Natural killer cell (primary cell): Measurements from ENCODE around the gene FAM219A. TPM values are rescaled to one million over a fixed set of nuclear protein-coding genes. Genes with fewer than 3 reads are reported as not detected.
A peak's percentile ranks its signal among the peaks of the same experiment; 100 is the strongest.

Experiments used
- ATAC-seq, 3 donors: fragments of 150-1000 bp in 2 of 3; fragments of 200-7000 bp in 1 of 3; cut with Tn5 transposase; 1 replicate in 1 of 3; 2 replicates in 2 of 3; pipeline ENCODE4 v1.10.0; 2021; ENCODE audit warnings: mild to moderate bottlenecking in 2 of 3, moderate library complexity in 2 of 3
- DNase-seq, 2 donors: peaks; one replicate each; pipeline versions ENCODE4 v3.0.0 to v3.0.0-alpha.2; 2013 to 2021; ENCODE audit warnings: mixed read lengths in 1 of 2
- H3K27ac ChIP-seq: one replicate; pipeline ENCODE4 v1.5.1; 2013; ENCODE audit warnings: mild to moderate bottlenecking, low read length
- H3K27me3 ChIP-seq: one replicate; pipeline ENCODE4 v1.6.1; 2013; ENCODE audit warnings: low read length; ENCODE audit not compliant: control insufficient read depth, insufficient read depth
- H3K36me3 ChIP-seq: one replicate; pipeline ENCODE4 v1.6.1; 2013; ENCODE audit warnings: low read length; ENCODE audit not compliant: control insufficient read depth, insufficient read depth
- H3K4me1 ChIP-seq: one replicate; pipeline ENCODE4 v1.6.1; 2013; ENCODE audit warnings: low read length; ENCODE audit not compliant: control insufficient read depth, insufficient read depth
- H3K4me3 ChIP-seq: one replicate; pipeline ENCODE4 v1.5.1; 2013; ENCODE audit warnings: low read length
- H3K9me3 ChIP-seq: one replicate; pipeline ENCODE4 v1.6.1; 2013; ENCODE audit warnings: low read length; ENCODE audit not compliant: control insufficient read depth, insufficient read depth
- H3K27ac Mint-ChIP-seq, 2 donors: one replicate each; pipeline ENCODE4 v1.8.0; 2022; ENCODE audit warnings: mild to moderate bottlenecking in 2 of 2, mixed read lengths in 2 of 2, moderate library complexity in 1 of 2
- H3K27me3 Mint-ChIP-seq, 2 donors: one replicate each; pipeline ENCODE4 v1.8.0; 2022; ENCODE audit warnings: low read depth in 2 of 2, mixed read lengths in 2 of 2
- H3K36me3 Mint-ChIP-seq: one replicate; pipeline ENCODE4 v1.8.0; 2022; ENCODE audit warnings: mixed read lengths
- H3K4me1 Mint-ChIP-seq, 2 donors: one replicate each; pipeline ENCODE4 v1.8.0; 2022; ENCODE audit warnings: mixed read lengths in 2 of 2
- H3K4me3 Mint-ChIP-seq: one replicate; pipeline ENCODE4 v1.8.0; 2022; ENCODE audit warnings: mild to moderate bottlenecking, moderate library complexity, mixed read lengths
- H3K9me3 Mint-ChIP-seq, 2 donors: one replicate each; pipeline ENCODE4 v1.8.0; 2022; ENCODE audit warnings: mixed read lengths in 2 of 2
- WGBS: methylation state at CpG from one replicate; pipeline ENCODE4 v1.1.7; 2013; ENCODE audit warnings: missing lambda C conversion rate; ENCODE audit not compliant: insufficient coverage; 5-methylcytosine and 5-hydroxymethylcytosine counted together
- intact Hi-C: fragments of 100-400 bp; cut with micrococcal nuclease; formaldehyde crosslinking; loops from one replicate; pipeline ENCODE4 v1.14.2; 2022
- total RNA-seq, 4 donors: library from RNA; stranded (reverse); fragments of 120-200 nt in 1 of 4; gene quantifications; one replicate each; pipeline versions ENCODE4 v1.2.3 to v1.2.4, GENCODE V29; 2013 to 2022
- TF ChIP-seq, protein P1 (sequence below): fragments of 200-600 bp; IDR thresholded peaks from one replicate; pipeline ENCODE4 v1.8.0; 2022; ENCODE audit warnings: antibody characterized with exemption

Gene FAM219A
- total RNA-seq, 3 donors from 2014 or later (not counting 1 experiment from before 2014, with no cell fraction given), result 18.9 to 20.6 (median 19.2) TPM

DNA sequence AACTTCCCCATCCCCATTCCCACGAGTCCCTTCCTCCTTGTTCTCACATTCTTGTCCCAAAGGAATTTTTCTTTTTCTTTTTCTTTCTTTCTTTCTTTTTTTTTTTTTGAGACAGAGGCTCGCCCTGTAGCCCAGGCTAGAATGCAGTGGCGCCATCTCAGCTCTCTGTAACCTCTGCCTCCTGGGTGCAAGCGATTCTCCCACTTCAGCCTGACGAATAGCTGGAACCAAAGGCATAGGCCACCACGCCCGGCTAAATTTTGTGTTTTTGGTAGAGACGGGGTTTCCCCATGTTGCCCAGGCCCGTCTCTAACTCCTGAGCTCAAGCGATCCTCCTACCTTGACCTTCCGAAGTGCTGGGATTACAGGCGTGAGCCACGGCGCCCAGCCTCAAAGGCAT is 986 bp upstream of the FAM219A start:
- peaks cover 0 to 14% of the 10 kb centered on the region in 2 donors for H3K27me3 Mint-ChIP-seq
- H3K4me3 ChIP-seq, result no peak overlapping the region
- intact Hi-C loops, result loop anchor here (2.0 kb wide), 3 partner anchors 79 to 205 kb away; partner anchors contain the start of gene RPP25L
- no peaks in the 10 kb centered on the region for H3K36me3 ChIP-seq
- no peaks in the 10 kb centered on the region for H3K9me3 ChIP-seq
- H3K9me3 Mint-ChIP-seq, result no peaks in the 10 kb centered on the region
- H3K27ac ChIP-seq, result no peak overlapping the region
- H3K27me3 ChIP-seq, result no peaks in the 10 kb centered on the region
- TF ChIP-seq, protein P1, sequence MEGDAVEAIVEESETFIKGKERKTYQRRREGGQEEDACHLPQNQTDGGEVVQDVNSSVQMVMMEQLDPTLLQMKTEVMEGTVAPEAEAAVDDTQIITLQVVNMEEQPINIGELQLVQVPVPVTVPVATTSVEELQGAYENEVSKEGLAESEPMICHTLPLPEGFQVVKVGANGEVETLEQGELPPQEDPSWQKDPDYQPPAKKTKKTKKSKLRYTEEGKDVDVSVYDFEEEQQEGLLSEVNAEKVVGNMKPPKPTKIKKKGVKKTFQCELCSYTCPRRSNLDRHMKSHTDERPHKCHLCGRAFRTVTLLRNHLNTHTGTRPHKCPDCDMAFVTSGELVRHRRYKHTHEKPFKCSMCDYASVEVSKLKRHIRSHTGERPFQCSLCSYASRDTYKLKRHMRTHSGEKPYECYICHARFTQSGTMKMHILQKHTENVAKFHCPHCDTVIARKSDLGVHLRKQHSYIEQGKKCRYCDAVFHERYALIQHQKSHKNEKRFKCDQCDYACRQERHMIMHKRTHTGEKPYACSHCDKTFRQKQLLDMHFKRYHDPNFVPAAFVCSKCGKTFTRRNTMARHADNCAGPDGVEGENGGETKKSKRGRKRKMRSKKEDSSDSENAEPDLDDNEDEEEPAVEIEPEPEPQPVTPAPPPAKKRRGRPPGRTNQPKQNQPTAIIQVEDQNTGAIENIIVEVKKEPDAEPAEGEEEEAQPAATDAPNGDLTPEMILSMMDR, result no peak
- H3K4me3 Mint-ChIP-seq, result peak overlapping the region; percentile 77
- 89% methylated on average over 14 of the region's 14 CpGs for WGBS
- H3K4me1 ChIP-seq, result peaks cover 20% of the 10 kb centered on the region
- H3K27ac Mint-ChIP-seq, result peak overlapping the region; percentile 60 to 76
- no peaks in the 10 kb centered on the region for H3K36me3 Mint-ChIP-seq
- ATAC-seq, result no peak
- DNase-seq, result no peak
- peaks cover 25 to 42% of the 10 kb centered on the region in 2 donors for H3K4me1 Mint-ChIP-seq

DNA sequence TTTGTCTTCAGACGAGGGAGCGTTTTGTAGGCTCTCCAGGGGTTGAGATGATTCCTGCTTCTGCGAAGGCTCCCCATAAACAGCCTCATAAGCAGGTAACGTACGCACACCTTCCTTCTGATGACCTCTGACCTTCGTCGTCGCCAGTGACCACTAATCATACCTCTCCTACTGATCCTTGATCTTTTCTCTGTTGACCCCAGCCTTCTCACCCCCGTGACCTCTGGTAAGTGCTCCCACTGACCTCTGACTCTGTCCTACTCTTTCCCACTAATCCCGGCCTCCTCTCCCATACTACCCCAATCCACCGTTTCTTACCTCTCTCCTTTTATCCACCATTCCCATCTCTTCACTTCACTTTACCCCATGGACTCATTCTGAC is 580 bp upstream of the FAM219A start:
- intact Hi-C loops, result loop anchor here (1.0 to 2.0 kb wide), 4 partner anchors 64 to 206 kb away; partner anchors contain the start of gene RPP25L
- no peaks in the 10 kb centered on the region for H3K36me3 ChIP-seq
- 30% methylated on average over 11 of the region's 11 CpGs for WGBS
- no peak overlapping the region for H3K4me3 ChIP-seq
- H3K4me1 ChIP-seq, result peaks cover 20% of the 10 kb centered on the region
- no peaks in the 10 kb centered on the region for H3K27me3 ChIP-seq
- Mint-ChIP-seq H3K4me3 (peak overlapping the region; percentile 92), H3K27me3 (peaks cover 0 to 14% of the 10 kb centered on the region in 2 donors), H3K27ac (peak overlapping the region; percentile 60 to 76), H3K4me1 (peaks cover 25 to 42% of the 10 kb centered on the region in 2 donors), H3K36me3 (no peaks in the 10 kb centered on the region), H3K9me3 (no peaks in the 10 kb centered on the region)
- TF ChIP-seq, protein P1, result no peak
- DNase-seq (no peak), ATAC-seq (no peak)
- H3K9me3 ChIP-seq, result no peaks in the 10 kb centered on the region
- peak overlapping the region; percentile 27 for H3K27ac ChIP-seq

DNA sequence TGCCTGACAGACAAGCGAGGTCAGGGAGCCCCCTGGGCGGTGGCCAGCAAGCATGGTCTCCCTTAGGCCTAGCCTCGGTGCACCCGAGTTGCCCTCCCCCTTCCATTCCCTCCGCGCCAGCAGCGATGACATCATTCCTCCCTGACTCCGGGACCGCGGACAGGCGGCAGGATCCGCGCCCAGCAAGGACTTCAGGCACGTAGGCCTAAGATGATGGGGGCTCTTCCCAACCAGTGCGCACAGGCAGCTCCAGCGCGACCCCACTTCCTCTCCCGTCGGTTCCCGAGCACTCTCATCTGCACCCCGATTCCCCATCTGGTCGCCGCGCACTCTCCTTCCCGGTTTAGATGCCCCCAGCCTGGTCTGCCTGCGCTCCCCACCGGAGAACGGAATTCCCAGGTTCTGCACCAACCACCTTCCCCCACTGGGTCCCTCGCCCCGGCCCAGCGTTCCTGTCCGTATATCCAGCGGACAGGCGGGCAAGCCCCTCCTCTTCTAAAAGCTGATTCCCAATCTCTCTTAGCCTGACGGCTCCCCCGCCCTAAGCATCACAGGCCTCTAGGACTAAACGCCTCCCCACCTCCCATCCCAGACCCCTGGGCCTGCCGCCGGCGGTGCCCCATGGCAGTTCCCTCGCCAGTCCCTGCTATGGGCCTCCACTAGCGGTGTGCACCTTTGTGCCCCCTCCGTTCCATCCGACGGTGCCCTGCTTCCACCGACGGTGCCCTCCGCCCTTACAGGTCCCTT is 931 bp downstream of the FAM219A start:
- ATAC-seq, result no peak
- Mint-ChIP-seq H3K36me3 (no peaks in the 10 kb centered on the region), H3K27ac (peak overlapping the region; percentile 45 to 60), H3K4me3 (peak overlapping the region; percentile 92), H3K9me3 (no peaks in the 10 kb centered on the region), H3K27me3 (peaks cover 0 to 11% of the 10 kb centered on the region in 2 donors), H3K4me1 (peaks cover 32 to 52% of the 10 kb centered on the region in 2 donors)
- TF ChIP-seq, protein P1, result no peak
- Histone ChIP-seq H3K4me1 (peaks cover 20% of the 10 kb centered on the region), H3K27me3 (no peaks in the 10 kb centered on the region), H3K36me3 (no peaks in the 10 kb centered on the region), H3K4me3 (peak overlapping the region; percentile 60), H3K9me3 (no peaks in the 10 kb centered on the region), H3K27ac (no peak overlapping the region)
- intact Hi-C loops, result loop anchor here (1.0 to 2.0 kb wide), 4 partner anchors 66 to 207 kb away; partner anchors contain the start of gene RPP25L
- DNase-seq, result peak; percentile 33 to 44
- 41% methylated on average over 48 of the region's 48 CpGs for WGBS
